H7 (cell line): ENCODE measurements around the gene HEG1. TPM values are rescaled to one million over a fixed set of nuclear protein-coding genes. Genes with fewer than 3 reads are reported as not detected.
"Not testable (repeated sequence)": the region's sequence is repeated elsewhere in the genome, so short reads cannot be mapped to it uniquely, and the experiment has no call there.

Experiments
- DNase-seq: peaks from one replicate; pipeline ENCODE4 v3.0.0; 2012
- H3K27me3 ChIP-seq: 2 replicates; pipeline ENCODE4 v1.6.0; 2011; ENCODE audit warnings: mild to moderate bottlenecking, low read length; ENCODE audit not compliant: control insufficient read depth, insufficient read depth
- H3K36me3 ChIP-seq: replicated peaks from 2 replicates; pipeline ENCODE4 v1.5.1; 2011; ENCODE audit warnings: low read length; ENCODE audit not compliant: control insufficient read depth, insufficient read depth
- H3K4me3 ChIP-seq: 2 replicates; pipeline ENCODE4 v1.5.1; 2011; ENCODE audit warnings: low read depth, mild to moderate bottlenecking, control low read depth, low read length, moderate library complexity; ENCODE audit not compliant: insufficient read depth
- total RNA-seq: library from RNA; depleted of rRNA; stranded (reverse); fragments of >200 nt; shearing (Covaris generic); gene quantifications from 2 replicates; pipeline ENCODE4 v1.2.3, GENCODE V29; 2014; rRNA removed

Gene HEG1, protein sequence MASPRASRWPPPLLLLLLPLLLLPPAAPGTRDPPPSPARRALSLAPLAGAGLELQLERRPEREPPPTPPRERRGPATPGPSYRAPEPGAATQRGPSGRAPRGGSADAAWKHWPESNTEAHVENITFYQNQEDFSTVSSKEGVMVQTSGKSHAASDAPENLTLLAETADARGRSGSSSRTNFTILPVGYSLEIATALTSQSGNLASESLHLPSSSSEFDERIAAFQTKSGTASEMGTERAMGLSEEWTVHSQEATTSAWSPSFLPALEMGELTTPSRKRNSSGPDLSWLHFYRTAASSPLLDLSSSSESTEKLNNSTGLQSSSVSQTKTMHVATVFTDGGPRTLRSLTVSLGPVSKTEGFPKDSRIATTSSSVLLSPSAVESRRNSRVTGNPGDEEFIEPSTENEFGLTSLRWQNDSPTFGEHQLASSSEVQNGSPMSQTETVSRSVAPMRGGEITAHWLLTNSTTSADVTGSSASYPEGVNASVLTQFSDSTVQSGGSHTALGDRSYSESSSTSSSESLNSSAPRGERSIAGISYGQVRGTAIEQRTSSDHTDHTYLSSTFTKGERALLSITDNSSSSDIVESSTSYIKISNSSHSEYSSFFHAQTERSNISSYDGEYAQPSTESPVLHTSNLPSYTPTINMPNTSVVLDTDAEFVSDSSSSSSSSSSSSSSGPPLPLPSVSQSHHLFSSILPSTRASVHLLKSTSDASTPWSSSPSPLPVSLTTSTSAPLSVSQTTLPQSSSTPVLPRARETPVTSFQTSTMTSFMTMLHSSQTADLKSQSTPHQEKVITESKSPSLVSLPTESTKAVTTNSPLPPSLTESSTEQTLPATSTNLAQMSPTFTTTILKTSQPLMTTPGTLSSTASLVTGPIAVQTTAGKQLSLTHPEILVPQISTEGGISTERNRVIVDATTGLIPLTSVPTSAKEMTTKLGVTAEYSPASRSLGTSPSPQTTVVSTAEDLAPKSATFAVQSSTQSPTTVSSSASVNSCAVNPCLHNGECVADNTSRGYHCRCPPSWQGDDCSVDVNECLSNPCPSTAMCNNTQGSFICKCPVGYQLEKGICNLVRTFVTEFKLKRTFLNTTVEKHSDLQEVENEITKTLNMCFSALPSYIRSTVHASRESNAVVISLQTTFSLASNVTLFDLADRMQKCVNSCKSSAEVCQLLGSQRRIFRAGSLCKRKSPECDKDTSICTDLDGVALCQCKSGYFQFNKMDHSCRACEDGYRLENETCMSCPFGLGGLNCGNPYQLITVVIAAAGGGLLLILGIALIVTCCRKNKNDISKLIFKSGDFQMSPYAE (N-terminal part only)
- total RNA-seq = 18.0 and 21.1 TPM in 2 replicates

GRCh38 chr3:125055913-125056745, at the start of gene HEG1:
Gene HEG1, minus strand, starts transcription at chr3:125055997. Its CDS starts 107 bp downstream, at chr3:125055890.
- peaks cover 18% of the 10 kb centered on the region; the same call in 1 of the 2 replicates for H3K27me3 ChIP-seq

GRCh38 chr3:125105116-125105515, 49.3 kb upstream of the HEG1 start:
- no peak overlapping the region for H3K4me3 ChIP-seq

More at GRCh38 chr3:125055913-125056745, at the start of gene HEG1:
- H3K36me3 ChIP-seq = no peaks in the 10 kb centered on the region
- peak within 1 kb of the TSS; percentile 66 for H3K4me3 ChIP-seq
- peak; percentile 97 for DNase-seq

GRCh38 chr3:125104639-125105038, 48.8 kb upstream of the HEG1 start:
- H3K36me3 ChIP-seq = no peaks in the 10 kb centered on the region; the same call in 1 of the 2 replicates
- no peak overlapping the region for H3K4me3 ChIP-seq
- H3K27me3 ChIP-seq = no peaks in the 10 kb centered on the region
- DNase-seq = no peak

More at GRCh38 chr3:125105116-125105515, 49.3 kb upstream of the HEG1 start:
- Histone ChIP-seq H3K27me3 (no peaks in the 10 kb centered on the region), H3K36me3 (no peaks in the 10 kb centered on the region; the same call in 1 of the 2 replicates)
- DNase-seq = no peak

DNA sequence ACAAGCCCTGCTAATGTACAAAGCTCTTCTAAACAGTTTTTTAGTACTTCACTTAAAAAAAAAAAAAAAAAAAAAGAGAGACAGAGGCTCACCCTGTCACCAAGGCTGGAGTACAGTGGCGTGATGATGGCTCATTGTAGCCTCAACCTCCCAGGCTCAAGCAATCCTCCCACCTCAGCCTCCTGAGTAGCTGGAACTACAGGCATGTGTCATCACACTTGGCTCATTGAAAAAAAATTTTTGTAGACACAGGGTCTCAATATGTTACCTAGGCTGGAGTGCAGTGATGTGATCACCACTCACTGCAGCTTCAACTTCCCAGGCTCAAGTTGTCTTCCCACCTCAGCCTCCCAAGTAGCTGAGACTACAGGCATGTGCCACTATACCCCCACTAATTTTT, 47.6 kb upstream of the HEG1 start:
- Histone ChIP-seq H3K27me3 (no peaks in the 10 kb centered on the region), H3K4me3 (no peak overlapping the region), H3K36me3 (no peaks in the 10 kb centered on the region; the same call in 1 of the 2 replicates)
- DNase-seq = no peak

DNA sequence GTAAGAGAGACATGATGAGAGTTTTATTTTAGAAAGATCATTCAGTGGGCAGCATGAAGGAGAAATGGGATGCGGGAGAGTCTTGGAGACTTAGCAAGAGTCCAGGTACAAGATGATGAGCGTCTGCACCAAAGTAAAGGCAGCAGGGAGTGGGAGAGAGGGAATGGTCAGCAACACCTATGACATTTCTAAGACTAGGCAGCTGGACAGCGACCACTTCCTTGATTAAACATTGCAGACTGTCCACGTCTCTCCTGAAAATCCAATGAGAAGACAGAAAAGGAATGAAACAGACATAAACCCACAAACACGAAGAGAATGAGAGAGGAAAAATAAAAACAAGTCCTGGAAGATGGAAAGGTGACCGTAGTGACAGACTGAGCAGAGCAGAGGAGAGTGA, 46.7 kb upstream of the HEG1 start:
- no peak for DNase-seq
- Histone ChIP-seq H3K27me3 (no peaks in the 10 kb centered on the region), H3K4me3 (no peak overlapping the region)

GRCh38 chr3:125098611-125099291, 43.0 kb upstream of the HEG1 start:
- DNase-seq = peak; percentile 54
- Histone ChIP-seq H3K36me3 (no peaks in the 10 kb centered on the region), H3K4me3 (no peak overlapping the region), H3K27me3 (no peaks in the 10 kb centered on the region)

More for the DNA sequence above, 46.7 kb upstream of the HEG1 start:
- no peaks in the 10 kb centered on the region; the same call in 1 of the 2 replicates for H3K36me3 ChIP-seq

DNA sequence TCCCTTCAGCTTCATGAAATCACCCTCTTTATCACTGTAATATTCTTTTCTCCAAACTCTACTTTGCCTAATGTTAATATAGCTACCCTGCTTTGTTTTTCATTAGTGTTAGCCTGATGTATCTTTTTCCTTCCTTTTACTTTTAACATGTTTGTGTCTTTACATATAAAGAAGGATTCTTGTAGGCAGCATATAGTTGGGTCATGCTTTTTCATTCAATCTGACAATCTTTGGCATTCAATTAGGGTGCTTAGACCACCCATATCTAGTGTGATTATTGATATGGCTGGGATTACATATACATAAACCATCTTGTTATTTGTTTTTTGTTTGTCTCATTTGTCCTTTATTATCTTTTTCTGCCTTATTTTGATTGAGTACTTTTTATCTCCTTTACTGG, 34.9 kb upstream of the HEG1 start:
- Histone ChIP-seq H3K4me3 (no peak overlapping the region), H3K36me3 (no peaks in the 10 kb centered on the region; the same call in 1 of the 2 replicates), H3K27me3 (no peaks in the 10 kb centered on the region)
- DNase-seq = no peak

- H3K36me3 ChIP-seq = no peaks in the 10 kb centered on the region; the same call in 1 of the 2 replicates
- H3K4me3 ChIP-seq = no peak overlapping the region
- no peaks in the 10 kb centered on the region for H3K27me3 ChIP-seq
- DNase-seq = no peak
Observed at GRCh38 chr3:125087768-125088391, 32.1 kb upstream of the HEG1 start.

GRCh38 chr3:125085166-125085565, 29.4 kb upstream of the HEG1 start:
- no peak for DNase-seq
- Histone ChIP-seq H3K4me3 (no peak overlapping the region), H3K36me3 (no peaks in the 10 kb centered on the region; the same call in 1 of the 2 replicates), H3K27me3 (no peaks in the 10 kb centered on the region)

- no peaks in the 10 kb centered on the region for H3K27me3 ChIP-seq
- DNase-seq = no peak
- no peak overlapping the region for H3K4me3 ChIP-seq
- no peaks in the 10 kb centered on the region; the same call in 1 of the 2 replicates for H3K36me3 ChIP-seq
Observed at GRCh38 chr3:125083776-125084175, 28.0 kb upstream of the HEG1 start.

- H3K4me3 ChIP-seq, DNase-seq, H3K36me3 ChIP-seq, H3K27me3 ChIP-seq: not testable (repeated sequence)
Observed at GRCh38 chr3:125082339-125082738, 26.5 kb upstream of the HEG1 start.

DNA sequence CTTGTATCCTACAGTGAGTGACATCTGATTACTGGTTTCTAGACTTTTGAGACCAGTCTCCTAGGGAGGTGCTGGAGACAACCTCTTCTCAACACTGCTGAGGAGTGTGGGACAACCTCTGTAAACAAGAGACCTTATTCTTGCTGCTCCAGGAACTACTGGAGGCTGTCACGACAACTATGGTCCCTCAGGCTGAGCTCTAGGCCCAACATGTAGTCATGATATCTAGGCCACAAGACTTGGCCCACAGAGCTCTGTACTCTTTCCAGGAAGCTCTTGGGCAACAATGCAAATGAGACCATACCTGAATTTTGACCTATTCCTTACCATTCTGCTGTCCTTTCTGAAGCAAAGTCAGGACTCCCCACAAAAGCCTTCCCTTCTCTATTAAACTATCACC, 24.3 kb upstream of the HEG1 start:
- H3K4me3 ChIP-seq = no peak overlapping the region
- H3K27me3 ChIP-seq = no peaks in the 10 kb centered on the region
- no peak for DNase-seq
- no peaks in the 10 kb centered on the region; the same call in 1 of the 2 replicates for H3K36me3 ChIP-seq
